ENCODE measurements around the gene ARCN1.
"Not testable (repeated sequence)": the region's sequence is repeated elsewhere in the genome, so short reads cannot be mapped to it uniquely, and the experiment has no call there.

The ARCN1 gene

DNA sequence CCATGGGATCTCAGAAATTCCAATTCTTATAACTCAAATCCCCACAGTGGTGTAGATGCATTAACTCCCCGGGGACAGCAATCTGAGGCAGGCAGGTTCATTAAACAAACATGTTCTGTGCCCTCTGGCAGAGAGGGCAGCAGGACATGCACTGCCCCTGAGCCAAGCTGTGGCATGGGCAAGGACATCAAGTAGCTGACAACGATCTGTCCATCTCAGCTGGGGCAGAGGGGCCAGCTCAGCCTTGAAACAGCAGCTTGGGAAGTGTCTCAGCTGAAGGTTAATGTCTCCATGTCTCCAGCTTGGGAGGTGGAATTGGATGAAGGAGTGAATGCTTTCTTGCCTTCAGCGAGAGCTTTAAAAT lies 27.6 kb upstream of the ARCN1 start:
- no peak for ATAC-seq

DNA sequence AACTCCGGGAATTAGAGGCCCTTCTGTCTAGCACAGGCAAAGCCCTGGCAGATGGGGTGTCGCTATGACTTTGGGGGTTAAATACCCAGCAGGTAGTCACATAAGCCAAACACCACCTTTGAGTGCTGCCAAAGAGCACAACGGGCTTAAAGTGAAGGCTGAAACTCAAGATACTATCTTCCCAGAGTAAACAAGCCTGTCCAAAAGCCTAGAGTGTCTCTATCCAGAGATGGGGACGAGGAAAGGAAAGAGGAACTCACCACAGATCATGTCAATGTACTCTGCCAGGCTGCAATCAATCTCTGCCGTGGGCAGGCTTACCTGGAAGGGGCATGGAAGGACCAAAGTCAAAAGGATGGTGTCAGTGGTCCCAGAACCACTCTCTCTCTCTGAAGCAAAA lies 26.7 kb upstream of the ARCN1 start:
- ATAC-seq = no peak

DNA sequence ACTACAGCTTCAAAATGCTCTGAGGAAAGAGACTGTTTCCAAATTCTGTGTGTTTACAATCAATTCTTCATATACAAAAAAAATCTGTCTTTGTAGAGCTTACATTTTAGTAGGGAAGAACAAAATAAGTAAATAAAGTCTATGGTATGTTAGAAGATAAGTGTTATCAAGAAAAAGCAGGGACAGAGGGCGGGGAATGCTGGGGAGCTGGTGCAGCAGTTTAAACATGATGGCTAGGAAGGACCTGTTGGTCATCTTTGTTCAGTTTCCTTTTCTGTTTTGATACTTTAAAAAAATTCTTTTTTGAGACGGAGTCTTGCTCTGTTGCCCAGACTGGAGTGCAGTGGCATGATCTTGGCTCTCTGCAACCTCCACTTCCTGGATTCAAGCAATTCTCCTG lies 25.1 kb upstream of the ARCN1 start:
- ATAC-seq = no peak

DNA sequence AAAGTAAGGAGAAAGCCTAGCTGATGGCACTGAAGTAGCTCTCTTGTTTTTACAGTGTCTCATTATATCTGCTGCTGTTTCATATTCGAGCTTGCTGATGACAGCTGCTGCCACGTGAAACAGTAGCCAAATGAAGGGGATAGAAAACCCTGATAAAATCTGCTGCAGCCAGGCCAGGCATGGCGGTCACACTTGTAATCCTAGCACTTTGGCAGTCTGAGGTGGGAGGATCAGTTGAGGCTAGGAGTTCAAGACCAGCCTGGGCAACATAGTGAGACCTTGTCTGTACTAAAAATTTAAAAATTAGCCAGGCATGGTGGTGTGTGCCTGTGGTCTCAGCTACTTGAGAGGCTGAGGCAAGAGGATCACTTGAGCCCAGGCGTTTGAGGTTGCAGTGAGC lies 19.9 kb upstream of the ARCN1 start:
- no peak for ATAC-seq

DNA sequence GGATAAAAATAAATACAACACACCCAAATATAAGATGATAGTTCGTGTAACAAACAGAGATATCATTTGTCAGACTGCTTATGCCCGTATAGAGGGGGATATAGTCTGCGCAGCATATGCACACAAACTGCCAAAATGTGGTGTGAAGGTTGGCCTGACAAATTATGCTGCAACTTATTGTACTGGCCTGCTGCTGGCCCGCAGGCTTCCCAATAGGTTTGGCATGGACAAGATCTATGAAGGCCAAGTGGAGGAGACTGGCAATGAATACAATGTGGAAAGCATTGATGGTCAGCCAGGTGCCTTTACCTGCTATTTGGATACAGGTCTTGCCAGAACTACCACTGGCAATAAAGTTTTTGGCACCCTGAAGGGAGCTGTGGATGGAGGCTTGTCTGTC lies 11.4 kb upstream of the ARCN1 start:
- no peak for ATAC-seq

DNA sequence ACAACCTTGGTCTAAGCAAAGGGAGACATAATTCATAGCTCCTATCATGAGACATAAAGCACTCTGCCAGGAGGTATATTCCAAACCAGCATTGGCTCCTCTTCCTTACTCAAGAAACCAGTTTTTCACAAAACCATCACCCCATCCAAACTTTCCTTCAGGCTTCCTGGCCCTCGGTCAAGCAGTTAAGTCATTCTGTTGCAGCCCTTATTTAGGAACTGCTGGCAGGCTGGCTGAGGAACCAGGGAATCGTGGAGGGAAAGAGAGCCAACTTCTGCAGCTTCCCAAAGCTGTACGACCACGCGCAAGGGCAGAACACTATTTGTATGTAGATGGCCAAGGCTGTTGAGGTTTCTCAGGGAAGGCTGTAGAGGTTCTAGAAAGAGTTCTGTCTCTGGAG lies 7.2 kb upstream of the ARCN1 start:
- ATAC-seq = no peak

DNA sequence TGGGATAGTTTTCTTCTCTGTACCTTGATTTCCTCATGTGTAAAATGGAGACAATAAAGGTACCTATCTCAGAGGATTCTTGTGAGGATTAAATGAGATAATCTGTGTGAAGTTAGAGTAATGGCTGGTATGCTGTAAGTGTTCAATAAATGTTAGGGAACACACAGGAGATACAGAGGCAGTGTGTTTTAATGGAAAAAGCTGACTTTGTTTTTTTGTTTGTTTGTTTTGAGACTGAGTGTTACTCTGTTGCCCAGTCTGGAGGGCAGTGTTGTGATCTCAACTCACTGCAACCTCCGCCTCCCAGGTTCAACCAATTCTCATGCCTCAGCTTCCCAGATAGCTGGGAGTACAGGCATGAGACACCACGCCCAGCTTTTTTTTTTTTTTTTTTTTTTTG lies 2.5 kb upstream of the ARCN1 start:
- ATAC-seq = no peak

DNA sequence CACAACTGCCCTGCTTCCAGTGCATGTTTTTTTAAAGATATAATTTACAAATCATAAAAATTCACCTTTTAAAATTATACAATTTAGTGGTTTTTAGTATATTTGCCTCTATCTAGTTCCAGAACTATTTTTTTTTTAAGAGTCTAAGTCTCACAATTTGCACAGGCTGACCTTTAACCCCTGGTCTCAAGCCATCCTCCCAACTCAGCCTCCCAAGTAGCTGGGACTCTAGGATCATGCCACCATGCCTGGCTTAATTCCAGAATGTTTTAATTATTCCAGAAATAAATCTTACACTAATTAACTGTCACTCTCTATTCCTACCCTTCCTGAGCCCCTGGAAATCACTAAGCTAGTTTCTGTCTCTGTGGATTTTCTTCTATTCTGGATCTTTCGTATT lies 1.4 kb upstream of the ARCN1 start:
- ATAC-seq = no peak

DNA sequence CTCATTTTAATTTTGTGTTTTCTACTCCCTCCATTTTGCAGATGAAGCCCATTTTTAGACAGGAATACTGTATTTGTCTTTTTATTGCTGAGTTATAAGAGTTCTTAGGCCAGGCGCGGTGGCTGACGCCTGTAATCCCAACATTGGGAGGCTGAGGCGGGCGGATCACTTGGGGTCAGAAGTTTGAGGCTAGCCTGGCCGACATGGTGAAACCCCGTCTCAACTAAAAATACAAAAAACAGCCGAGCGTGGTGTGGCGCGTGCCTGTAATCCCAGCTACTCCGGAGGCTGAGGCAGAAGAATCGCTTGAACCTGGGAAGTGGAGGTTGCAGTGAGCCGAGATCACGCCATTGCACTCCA lies 528 bp upstream of the ARCN1 start:
- ATAC-seq = not testable (repeated sequence)

DNA sequence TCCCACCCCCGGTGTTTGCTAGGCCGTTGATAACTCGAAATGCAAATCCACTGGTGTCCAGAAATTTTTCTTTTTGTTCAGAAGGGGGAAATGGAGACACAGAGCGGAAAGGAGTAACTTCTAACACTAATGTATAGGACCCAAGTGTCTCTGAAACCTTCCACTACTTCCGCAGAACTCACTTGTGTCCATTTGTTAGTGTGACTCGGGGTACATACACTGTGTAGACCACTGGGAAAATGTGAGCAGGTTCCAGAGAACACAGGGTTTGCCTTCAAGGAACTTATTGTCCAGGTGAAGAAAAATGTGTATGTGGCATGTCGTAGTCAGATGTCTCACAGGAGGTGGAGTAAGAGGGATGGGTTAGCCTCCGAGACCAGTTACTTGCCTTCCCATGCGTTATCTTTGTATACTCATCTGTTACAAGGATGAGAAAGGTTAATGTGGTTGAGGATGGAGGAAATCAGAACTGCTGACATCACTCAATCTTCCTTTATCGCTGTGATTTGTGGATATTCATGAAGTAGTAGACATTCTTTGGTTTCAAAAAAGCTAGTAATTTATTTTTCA lies 857 bp downstream of the ARCN1 start:
- peak; percentile 49 to 68 for ATAC-seq

DNA sequence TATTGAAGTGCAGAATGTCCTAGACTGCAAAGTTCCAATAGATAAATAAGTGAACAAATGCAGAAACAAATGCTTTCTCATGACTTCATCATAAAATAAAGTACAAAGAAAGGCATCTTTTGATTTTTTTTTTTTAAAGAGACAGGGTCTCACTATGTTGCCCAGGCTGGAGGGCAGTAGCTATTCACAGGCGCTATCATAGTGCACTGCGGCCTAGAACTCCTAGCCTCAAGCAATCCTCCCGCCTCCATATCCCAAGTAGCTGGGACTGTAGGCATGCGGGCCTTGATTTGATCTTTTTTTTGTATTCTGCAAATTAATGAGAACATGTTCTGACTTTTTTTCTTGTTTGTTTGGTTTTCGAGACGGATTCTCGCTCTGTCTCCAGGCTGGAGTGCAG lies 2.4 kb downstream of the ARCN1 start:
- ATAC-seq = no peak

DNA sequence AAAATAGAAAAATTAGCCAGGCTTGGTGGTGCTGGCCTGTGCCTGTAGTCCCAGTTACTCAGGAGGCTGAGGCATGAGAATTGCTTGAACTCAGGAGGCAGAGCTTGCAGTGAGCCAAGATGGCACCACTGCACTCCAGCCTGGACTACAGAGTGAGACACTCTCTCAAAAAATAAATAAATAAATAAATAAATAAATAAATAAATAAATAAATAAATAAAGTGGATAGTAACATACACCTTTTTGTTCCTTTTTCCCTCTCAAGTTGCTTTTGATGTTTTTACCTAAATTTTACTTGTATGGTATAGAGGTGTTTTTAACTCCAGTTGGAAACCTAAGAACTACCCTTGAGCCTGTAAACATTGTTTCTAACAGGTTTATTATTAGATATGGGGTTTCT lies 5.8 kb downstream of the ARCN1 start:
- ATAC-seq = not testable (repeated sequence)

DNA sequence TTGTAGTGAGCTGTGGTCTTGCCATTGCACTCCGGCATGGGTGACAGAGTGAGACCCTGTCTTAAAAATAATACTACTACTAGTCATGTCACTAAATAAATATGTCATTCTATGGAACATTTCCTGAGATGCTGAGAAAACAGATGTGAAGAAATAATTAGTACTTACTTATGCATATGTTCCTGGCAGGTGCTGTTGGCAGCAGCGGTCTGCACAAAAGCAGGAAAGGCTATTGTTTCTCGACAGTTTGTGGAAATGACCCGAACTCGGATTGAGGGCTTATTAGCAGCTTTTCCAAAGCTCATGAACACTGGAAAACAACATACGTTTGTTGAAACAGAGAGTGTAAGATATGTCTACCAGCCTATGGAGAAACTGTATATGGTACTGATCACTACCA lies 8.8 kb downstream of the ARCN1 start:
- no peak for ATAC-seq

DNA sequence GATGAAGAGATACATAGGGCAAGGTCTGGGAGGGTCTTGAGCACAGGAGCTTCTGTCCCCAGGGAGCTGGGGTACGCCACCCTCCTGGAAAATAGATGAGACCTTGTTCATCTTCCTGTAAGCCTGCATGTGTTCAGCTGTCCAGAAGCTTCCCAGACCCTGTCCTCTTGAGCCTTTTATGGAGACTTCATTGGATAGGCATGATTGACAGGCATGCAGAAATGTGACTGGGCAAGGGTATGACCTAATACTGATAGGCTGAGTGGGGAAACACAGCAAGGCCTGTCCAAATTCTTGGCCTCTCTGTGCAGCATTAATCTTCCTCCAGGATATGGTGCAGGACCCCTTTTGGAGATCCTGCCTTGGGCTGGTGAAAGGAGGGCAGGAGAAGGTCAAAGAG lies 15.7 kb downstream of the ARCN1 start:
- ATAC-seq = no peak

DNA sequence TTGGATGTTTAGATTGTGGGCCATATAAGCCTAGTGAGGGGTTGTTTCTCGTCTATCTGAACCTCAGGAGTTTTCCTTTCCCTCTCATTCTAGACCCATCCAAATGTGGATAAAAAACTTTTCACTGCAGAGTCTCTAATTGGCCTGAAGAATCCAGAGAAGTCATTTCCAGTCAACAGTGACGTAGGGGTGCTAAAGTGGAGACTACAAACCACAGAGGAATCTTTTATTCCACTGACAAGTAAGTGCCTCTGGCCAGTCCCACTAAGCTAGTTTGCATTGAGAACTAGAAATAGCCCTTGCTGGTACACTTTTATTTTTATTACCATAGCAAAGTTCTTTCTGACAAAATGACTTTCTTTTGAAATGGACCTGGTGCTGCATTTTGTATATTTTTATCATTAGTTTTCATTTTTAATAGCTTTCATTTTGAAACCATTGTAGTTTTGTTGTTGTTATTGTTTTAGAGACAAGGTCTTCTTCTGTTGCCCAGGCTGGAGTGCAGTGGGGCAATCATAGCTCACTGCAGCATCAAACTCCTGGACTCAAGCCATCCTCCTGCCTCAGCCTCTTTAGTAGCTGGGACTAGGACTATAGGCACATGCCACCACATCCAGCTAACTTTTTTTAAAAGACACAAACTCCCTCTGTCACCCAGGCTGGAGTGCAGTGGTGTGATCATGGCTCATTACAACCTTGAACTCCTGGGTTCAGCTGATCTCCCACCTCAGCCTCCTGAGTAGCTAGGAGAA lies 20.6 kb downstream of the ARCN1 start:
- no peak for ATAC-seq

DNA sequence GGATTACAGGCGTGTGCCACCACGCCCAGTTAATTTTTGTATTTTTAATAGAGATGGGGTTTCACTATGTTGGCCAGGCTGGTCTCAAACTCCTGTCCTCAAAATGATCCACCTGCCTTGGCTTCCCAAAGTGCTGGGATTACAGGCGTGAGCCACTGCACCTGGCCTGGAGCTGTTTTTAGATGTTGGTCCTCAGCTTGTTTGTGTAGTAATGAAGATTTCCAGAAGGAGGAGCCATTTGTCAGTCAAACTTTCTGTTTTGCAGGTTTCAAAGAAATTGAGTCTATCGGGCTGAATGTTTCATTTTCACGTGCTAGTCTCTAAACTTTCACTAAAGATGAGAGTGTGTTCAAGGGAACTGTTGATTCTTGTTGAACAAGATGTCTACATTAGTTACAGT lies 22.8 kb downstream of the ARCN1 start:
- peak; percentile 32 to 64 for ATAC-seq

DNA sequence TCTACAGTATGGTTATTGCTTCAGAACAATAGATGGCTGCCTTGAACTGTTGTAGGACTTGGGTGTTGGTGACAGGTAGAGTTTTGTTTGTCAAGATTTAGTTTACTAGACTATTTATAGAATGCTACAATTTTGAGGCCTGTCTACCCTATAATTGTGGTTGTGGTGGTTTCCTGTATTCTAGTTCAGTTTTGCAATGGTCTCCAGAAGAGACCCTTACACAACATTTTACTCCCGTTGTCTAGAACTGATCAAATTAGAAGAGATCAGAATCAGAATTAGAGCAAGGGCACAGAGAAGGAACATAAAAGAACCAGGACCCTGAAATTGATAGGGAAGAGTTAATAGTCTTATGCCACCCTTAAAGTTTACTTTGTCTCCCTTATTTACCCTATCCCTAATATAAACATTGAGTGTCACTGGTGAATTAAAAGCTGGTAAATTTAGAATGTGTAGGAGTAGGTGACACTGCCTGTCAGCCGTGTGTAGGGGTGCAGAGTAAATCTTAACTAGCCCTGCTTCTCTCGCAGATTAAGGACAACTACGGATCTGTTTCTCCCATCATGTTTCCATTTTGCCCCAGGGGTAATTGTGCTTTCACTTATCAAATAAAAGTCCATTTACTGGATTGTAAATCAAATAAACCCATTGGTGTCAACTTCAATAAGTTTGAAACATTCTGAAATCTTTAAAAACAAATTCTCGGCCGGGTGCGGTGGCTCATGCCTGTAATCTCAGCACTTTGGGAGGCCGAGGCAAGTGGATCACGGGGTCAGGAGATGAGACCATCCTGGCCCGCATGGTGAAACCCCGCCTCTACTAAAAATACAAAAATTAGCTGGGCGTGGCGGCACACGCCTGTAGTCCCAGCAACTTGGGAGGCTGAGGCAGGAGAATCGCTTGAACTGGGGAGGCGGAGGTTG lies 24.3 kb downstream of the ARCN1 start:
- no peak for ATAC-seq

DNA sequence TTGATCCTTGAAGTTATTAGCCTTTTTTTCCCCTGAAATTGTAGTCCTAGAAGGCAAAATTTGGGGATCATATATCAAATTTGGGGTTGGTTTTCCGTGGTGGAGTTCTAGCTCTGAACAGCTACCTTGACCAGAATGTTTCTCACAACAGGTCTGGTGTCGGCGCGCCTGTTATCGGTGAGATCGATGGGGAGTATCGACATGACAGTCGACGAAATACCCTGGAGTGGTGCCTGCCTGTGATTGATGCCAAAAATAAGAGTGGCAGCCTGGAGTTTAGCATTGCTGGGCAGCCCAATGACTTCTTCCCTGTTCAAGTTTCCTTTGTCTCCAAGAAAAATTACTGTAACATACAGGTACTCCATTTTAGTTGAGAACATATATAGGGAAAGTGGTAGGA lies 25.3 kb downstream of the ARCN1 start:
- no peak for ATAC-seq

DNA sequence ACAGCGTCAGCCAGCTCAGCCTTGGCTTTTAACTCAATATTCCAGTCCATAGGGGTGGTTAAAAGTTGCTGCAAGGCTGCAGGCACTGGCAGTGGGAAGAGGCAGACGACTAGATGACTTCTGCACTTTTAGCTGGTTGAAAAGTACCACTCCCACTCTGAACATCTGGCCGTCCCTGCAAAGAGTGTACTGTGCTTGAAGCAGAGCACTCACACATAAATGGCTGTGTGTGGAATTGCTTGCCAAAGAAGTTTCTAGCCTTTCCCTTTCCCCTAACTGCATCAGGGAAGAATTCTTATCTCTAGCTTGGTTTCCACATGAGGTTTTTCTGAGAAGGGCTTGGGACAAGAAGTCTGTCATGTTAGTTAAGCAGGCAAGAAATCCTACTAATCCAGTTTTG lies 30.1 kb downstream of the ARCN1 start:
- ATAC-seq = no peak

DNA sequence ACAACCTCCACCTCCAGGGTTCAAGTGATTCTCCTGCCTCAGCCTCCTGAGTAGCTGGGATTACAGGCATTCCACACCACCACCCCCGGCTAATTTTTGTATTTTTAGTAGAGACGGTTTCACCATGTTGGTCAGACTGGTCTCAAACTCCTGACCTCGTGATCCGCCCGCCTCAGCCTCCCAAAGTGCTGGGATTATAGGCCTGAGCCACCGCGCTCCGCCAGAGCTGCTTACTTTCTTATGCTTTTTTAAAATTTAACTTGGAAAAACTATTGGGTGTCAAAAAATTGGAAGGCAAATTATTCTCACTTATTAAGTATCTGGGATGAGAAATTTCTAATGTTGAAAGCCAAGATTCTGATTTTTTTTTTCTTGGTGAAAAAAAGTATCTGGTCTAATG lies 31.5 kb downstream of the ARCN1 start:
- ATAC-seq = not testable (repeated sequence)

DNA sequence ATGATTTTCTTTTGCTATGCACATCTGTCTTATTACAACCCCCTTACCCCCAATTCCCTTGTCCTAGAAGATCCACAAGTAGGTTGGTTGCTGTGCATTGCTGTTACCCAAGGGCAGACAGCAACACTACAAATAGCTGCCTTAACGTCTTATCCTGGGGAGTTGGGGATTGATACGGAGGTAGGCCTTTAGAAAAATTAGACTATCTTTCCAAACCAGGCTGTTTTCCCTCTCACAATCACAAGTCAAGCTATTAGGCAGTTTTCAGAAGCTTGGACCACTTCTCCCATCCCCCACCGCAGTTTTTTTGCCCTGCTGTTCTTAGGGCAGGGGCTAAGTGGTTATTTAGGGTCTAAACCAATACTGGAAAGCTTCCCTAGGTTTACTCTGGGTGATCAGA lies 32.4 kb downstream of the ARCN1 start:
- ATAC-seq = no peak

DNA sequence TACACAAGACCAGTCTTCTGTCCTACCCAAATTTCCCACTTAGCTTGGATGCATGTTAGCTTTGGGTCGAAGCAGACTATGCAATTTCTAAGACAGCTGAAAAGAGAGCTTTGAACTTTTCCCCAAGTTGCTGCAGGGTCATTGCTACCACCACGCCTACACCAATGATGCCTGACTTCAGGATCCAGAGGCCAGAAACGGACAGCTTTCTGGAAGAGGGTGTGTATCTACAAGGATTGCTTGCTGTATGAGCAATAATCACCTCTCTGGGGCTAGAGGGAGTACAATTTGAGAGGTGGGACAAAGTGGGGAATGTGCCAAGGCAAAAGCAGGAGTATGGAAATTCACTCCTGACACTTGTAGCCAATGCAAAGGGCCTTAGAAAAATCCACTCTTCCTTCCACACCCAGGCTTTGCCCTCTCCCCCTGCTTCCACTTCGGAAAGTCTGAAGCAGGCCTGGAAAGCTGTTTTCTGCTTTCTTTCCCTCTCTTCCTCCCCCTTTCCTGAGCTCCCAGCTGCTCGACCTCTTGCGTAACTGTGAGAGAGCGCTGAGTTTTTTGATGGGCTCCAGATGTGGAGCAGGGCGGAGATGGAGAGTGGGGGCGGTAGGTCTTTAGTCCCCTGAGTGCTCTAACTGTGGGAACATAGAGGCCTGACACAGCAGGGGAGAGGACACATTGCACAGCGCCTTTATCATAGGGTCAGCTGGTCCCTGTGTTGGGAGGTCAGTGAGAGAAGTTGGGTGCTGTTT lies 33.1 kb downstream of the ARCN1 start:
- ATAC-seq = no peak

DNA sequence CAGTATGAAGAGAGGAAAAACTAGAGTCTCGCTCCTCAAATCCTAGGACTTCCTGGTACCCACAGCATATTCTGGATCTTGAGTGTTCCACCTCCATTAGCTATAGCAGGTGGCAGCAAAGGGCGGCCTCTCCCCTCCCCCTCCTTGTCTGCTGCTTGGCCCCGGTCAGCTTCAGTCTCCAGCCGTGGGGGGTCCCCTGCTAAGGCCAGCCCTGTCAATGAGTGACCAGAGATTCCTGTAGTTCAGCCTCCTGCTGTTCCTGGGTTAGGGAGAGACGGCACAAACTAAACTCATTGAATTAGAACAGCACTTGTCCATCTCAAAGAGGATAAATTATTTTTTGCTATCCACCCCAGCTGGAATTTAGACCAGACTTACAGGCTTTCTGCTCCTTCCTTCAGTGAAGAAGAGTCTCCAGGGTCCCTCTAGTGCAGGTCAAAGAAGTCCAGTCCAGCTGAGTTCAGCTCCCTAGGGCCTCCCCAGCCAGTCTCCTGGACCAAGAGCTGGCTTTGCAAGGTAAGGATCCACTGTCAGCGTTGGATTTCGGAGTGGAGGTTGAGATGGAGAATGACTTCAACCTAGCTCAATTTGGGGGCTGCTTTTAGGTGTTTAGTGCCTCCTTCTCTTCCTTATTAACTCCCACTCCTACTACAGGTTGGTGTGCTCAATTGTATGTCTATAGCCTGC lies 34.1 kb downstream of the ARCN1 start:
- ATAC-seq = no peak
